Lung (tissue), 12 donors: ENCODE results near the gene MIPEP. TPM values are rescaled to one million over a fixed set of nuclear protein-coding genes. Genes with fewer than 3 reads are reported as not detected.

Experiments used
- ATAC-seq: fragments of 200-7000 bp; cut with Tn5 transposase; one replicate; pipeline ENCODE4 v1.9.1; 2020; ENCODE audit warnings: moderate number of reproducible peaks; ENCODE audit not compliant: insufficient read depth, low FRiP score
- DNase-seq, 3 donors: peaks; one replicate each; pipeline ENCODE4 v3.0.0-alpha.2; 2013 to 2017
- H3K27ac ChIP-seq, 2 donors: one replicate each; pipeline ENCODE4 v1.5.1; 2013; ENCODE audit warnings: mild to moderate bottlenecking in 2 of 2, moderate library complexity in 2 of 2, control low read depth in 1 of 2, inconsistent platforms in 1 of 2, low read depth in 1 of 2, low read length in 1 of 2
- H3K27me3 ChIP-seq, 3 donors: one replicate each; pipeline ENCODE4 v1.5.1; 2013; ENCODE audit warnings: low read length in 2 of 3; ENCODE audit not compliant: control insufficient read depth in 3 of 3, insufficient read depth in 3 of 3
- H3K36me3 ChIP-seq, 4 donors: one replicate each; pipeline ENCODE4 v1.5.1; 2013; ENCODE audit warnings: low read length in 4 of 4, mild to moderate bottlenecking in 1 of 4, moderate library complexity in 1 of 4; ENCODE audit not compliant: control insufficient read depth in 4 of 4, insufficient read depth in 4 of 4
- H3K4me1 ChIP-seq, 5 donors: one replicate each; pipeline ENCODE4 v1.5.1; 2013; ENCODE audit warnings: low read length in 5 of 5, mild to moderate bottlenecking in 2 of 5, moderate library complexity in 1 of 5; ENCODE audit not compliant: control insufficient read depth in 5 of 5, insufficient read depth in 5 of 5
- H3K4me3 ChIP-seq: one replicate; pipeline ENCODE4 v1.5.1; 2013; ENCODE audit warnings: mild to moderate bottlenecking, control low read depth, moderate library complexity
- H3K9ac ChIP-seq, 2 donors: one replicate each; pipeline ENCODE4 v1.5.1; 2013; ENCODE audit warnings: low read length in 2 of 2, control low read depth in 1 of 2; ENCODE audit not compliant: insufficient read depth in 1 of 2
- H3K9me3 ChIP-seq, 4 donors: one replicate each; pipeline ENCODE4 v1.5.1; 2013; ENCODE audit warnings: low read length in 3 of 4, mild to moderate bottlenecking in 1 of 4, moderate library complexity in 1 of 4; ENCODE audit not compliant: control insufficient read depth in 4 of 4, insufficient read depth in 3 of 4
- CTCF ChIP-seq: IDR thresholded peaks from 2 replicates; pipeline ENCODE4 v1.5.1; 2012; ENCODE audit warnings: mild to moderate bottlenecking; ENCODE audit errors: control extremely low read depth, extremely low read depth
- WGBS, 2 donors: extraction: QIAGEN DNeasy Blood & Tissue Kit; methylation state at CpG; one replicate each; pipeline ENCODE4 v1.1.7; 2013; 5-methylcytosine and 5-hydroxymethylcytosine counted together
- polyA plus RNA-seq, 2 donors: library from polyadenylated mRNA; stranded (reverse); fragments of 200-250 nt; gene quantifications; one replicate each; pipeline ENCODE4 v1.2.1, GENCODE V29; 2013
- total RNA-seq, 2 donors: library from RNA; depleted of rRNA in 1 of 2; stranded (reverse); fragments of >200 nt in 1 of 2; gene quantifications; one replicate each; pipeline ENCODE4 v1.2.1, GENCODE V29; 2014 to 2021
- donor health status: control.
- donor health status: control.
- donor health status: Bipolar disorder and iron deficiency.
- donor health status: healthy.
- donor health status: DM: yes; HTN: yes; CAD: no.

Gene MIPEP
- total and polyA plus RNA-seq, 4 donors, result 12.9 to 35.1 (median 25.3) TPM

- Histone ChIP-seq H3K9ac (no peak overlapping the region), H3K9me3 (no peaks in the 10 kb centered on the region), H3K27ac (no peak overlapping the region), H3K4me3 (no peak overlapping the region), H3K4me1 (peaks cover 0 to 67% (median 16%) of the 10 kb centered on the region in 5 donors), H3K27me3 (no peaks in the 10 kb centered on the region), H3K36me3 (peaks cover 0 to 2% (median 0%) of the 10 kb centered on the region in 4 donors)
- no peak for TF ChIP-seq CTCF
- ATAC-seq (no peak), DNase-seq (no peak)
- WGBS, 2 donors, result 30 to 41% methylated on average over 1 of the region's 1 CpG
These were observed 136.8 kb downstream of the MIPEP start for GRCh38 chr13:23752111-23753001.

- ATAC-seq, result no peak
- H3K27ac ChIP-seq, result no peak overlapping the region
- no peak for DNase-seq
- no peak overlapping the region for H3K4me3 ChIP-seq
- TF ChIP-seq CTCF, result no peak
- 79% methylated on average over 5 of the region's 5 CpGs for WGBS, 2 donors
- no peak overlapping the region for H3K9ac ChIP-seq
- H3K36me3 ChIP-seq, result peaks cover 0 to 2% (median 0%) of the 10 kb centered on the region in 4 donors
- no peaks in the 10 kb centered on the region for H3K9me3 ChIP-seq
- peaks cover 0 to 57% (median 11%) of the 10 kb centered on the region in 5 donors for H3K4me1 ChIP-seq
- H3K27me3 ChIP-seq, result no peaks in the 10 kb centered on the region
These were observed 138.0 kb downstream of the MIPEP start for GRCh38 chr13:23751195-23751594.

- Histone ChIP-seq H3K9me3 (no peaks in the 10 kb centered on the region), H3K27me3 (no peaks in the 10 kb centered on the region), H3K27ac (no peak overlapping the region), H3K9ac (no peak overlapping the region), H3K36me3 (peaks cover 0 to 2% (median 0%) of the 10 kb centered on the region in 4 donors), H3K4me3 (no peak overlapping the region), H3K4me1 (peaks cover 0 to 56% (median 11%) of the 10 kb centered on the region in 5 donors)
- no peak for TF ChIP-seq CTCF
- 89 to 93% methylated on average over 8 of the region's 8 CpGs for WGBS, 2 donors
- ATAC-seq (no peak), DNase-seq (no peak)
These were observed 138.6 kb downstream of the MIPEP start for GRCh38 chr13:23750383-23751121.
